Activated CD4-positive, CD25-positive, alpha-beta regulatory T cell treated with anti-CD3 and anti-CD28 coated beads, Interleukin-2, amount 50 U/mL, for 24 hours (primary cell): ENCODE measurements around the gene SLC16A7.

Source experiments
- ATAC-seq, 2 donors: fragments of 150-1000 bp; cut with Tn5 transposase; one replicate each; pipeline ENCODE4 v1.10.0; 2021; ENCODE audit warnings: mild to moderate bottlenecking in 1 of 2, moderate library complexity in 1 of 2

Gene SLC16A7

GRCh38 chr12:59672273-59672672, 76.4 kb downstream of the SLC16A7 start:
- ATAC-seq: no peak

GRCh38 chr12:59675461-59675860, 79.6 kb downstream of the SLC16A7 start:
- no peak for ATAC-seq

- ATAC-seq: no peak
Observed at GRCh38 chr12:59677857-59678256, 82.0 kb downstream of the SLC16A7 start.

GRCh38 chr12:59678759-59679411, 83.1 kb downstream of the SLC16A7 start:
- no peak for ATAC-seq

- ATAC-seq: no peak
Observed at GRCh38 chr12:59689776-59690175, 93.9 kb downstream of the SLC16A7 start.

GRCh38 chr12:59695379-59695778, 99.5 kb downstream of the SLC16A7 start:
- ATAC-seq: no peak

GRCh38 chr12:59698600-59698999, 102.8 kb downstream of the SLC16A7 start:
- no peak for ATAC-seq

GRCh38 chr12:59699421-59700152, 103.8 kb downstream of the SLC16A7 start:
- ATAC-seq: no peak

- ATAC-seq: no peak
Observed at GRCh38 chr12:59700153-59700450, 104.3 kb downstream of the SLC16A7 start.

- ATAC-seq: no peak
Observed at GRCh38 chr12:59708064-59708463, 112.2 kb downstream of the SLC16A7 start.

GRCh38 chr12:59708484-59708883, 112.7 kb downstream of the SLC16A7 start:
- peak; percentile 65 to 73 for ATAC-seq

GRCh38 chr12:59710004-59710628, 114.3 kb downstream of the SLC16A7 start:
- ATAC-seq: no peak

- ATAC-seq: no peak
Observed at GRCh38 chr12:59710964-59711363, 115.1 kb downstream of the SLC16A7 start.

GRCh38 chr12:59715434-59715833, 119.6 kb downstream of the SLC16A7 start:
- no peak for ATAC-seq

GRCh38 chr12:59716043-59716442, 120.2 kb downstream of the SLC16A7 start:
- ATAC-seq: no peak

- no peak for ATAC-seq
Observed at GRCh38 chr12:59717436-59717835, 121.6 kb downstream of the SLC16A7 start.

GRCh38 chr12:59719701-59720100, 123.9 kb downstream of the SLC16A7 start:
- no peak for ATAC-seq

GRCh38 chr12:59723520-59723919, 127.7 kb downstream of the SLC16A7 start:
- no peak for ATAC-seq

- no peak for ATAC-seq
Observed at GRCh38 chr12:59724011-59724695, 128.3 kb downstream of the SLC16A7 start.

- ATAC-seq: no peak
Observed at GRCh38 chr12:59733200-59733599, 137.4 kb downstream of the SLC16A7 start.

- ATAC-seq: no peak
Observed at GRCh38 chr12:59734371-59734770, 138.5 kb downstream of the SLC16A7 start.

GRCh38 chr12:59735231-59735630, 139.4 kb downstream of the SLC16A7 start:
- ATAC-seq: no peak

- ATAC-seq: no peak
Observed at GRCh38 chr12:59736359-59736758, 140.5 kb downstream of the SLC16A7 start.

GRCh38 chr12:59736786-59737185, 141.0 kb downstream of the SLC16A7 start:
- no peak for ATAC-seq
